ENCODE measurements around the gene CAPN10.

GRCh38 chr2:240639566-240639965 lies 53.0 kb downstream of the CAPN10 start:
- TF ChIP-seq YY1 (IDR thresholded peaks at IDR 0.05; ENCODE audit: insufficient read depth, insufficient read length) (no peak), ZNF274 (IDR thresholded peaks at IDR 0.05; ENCODE audit: low read depth, low read length) (no peak), SUZ12 (IDR thresholded peaks at IDR 0.05; ENCODE audit: extremely low read depth, insufficient read depth, insufficient read length) (no peak)

All from NT2/D1 (cell line).